Natural killer cell (primary cell): ENCODE data around the gene ATP5PF. TPM values are rescaled to one million over a fixed set of nuclear protein-coding genes. Genes with fewer than 3 reads are reported as not detected.

Experiments
- ATAC-seq, 3 donors: fragments of 150-1000 bp in 2 of 3; fragments of 200-7000 bp in 1 of 3; cut with Tn5 transposase; 1 replicate in 1 of 3; 2 replicates in 2 of 3; pipeline ENCODE4 v1.10.0; 2021; ENCODE audit warnings: mild to moderate bottlenecking in 2 of 3, moderate library complexity in 2 of 3
- DNase-seq, 2 donors: peaks; one replicate each; pipeline versions ENCODE4 v3.0.0 to v3.0.0-alpha.2; 2013 to 2021; ENCODE audit warnings: mixed read lengths in 1 of 2
- H3K27ac ChIP-seq: one replicate; pipeline ENCODE4 v1.5.1; 2013; ENCODE audit warnings: mild to moderate bottlenecking, low read length
- H3K27me3 ChIP-seq: one replicate; pipeline ENCODE4 v1.6.1; 2013; ENCODE audit warnings: low read length; ENCODE audit not compliant: control insufficient read depth, insufficient read depth
- H3K36me3 ChIP-seq: one replicate; pipeline ENCODE4 v1.6.1; 2013; ENCODE audit warnings: low read length; ENCODE audit not compliant: control insufficient read depth, insufficient read depth
- H3K4me1 ChIP-seq: one replicate; pipeline ENCODE4 v1.6.1; 2013; ENCODE audit warnings: low read length; ENCODE audit not compliant: control insufficient read depth, insufficient read depth
- H3K4me3 ChIP-seq: one replicate; pipeline ENCODE4 v1.5.1; 2013; ENCODE audit warnings: low read length
- H3K9me3 ChIP-seq: one replicate; pipeline ENCODE4 v1.6.1; 2013; ENCODE audit warnings: low read length; ENCODE audit not compliant: control insufficient read depth, insufficient read depth
- H3K27ac Mint-ChIP-seq, 2 donors: one replicate each; pipeline ENCODE4 v1.8.0; 2022; ENCODE audit warnings: mild to moderate bottlenecking in 2 of 2, mixed read lengths in 2 of 2, moderate library complexity in 1 of 2
- H3K27me3 Mint-ChIP-seq, 2 donors: one replicate each; pipeline ENCODE4 v1.8.0; 2022; ENCODE audit warnings: low read depth in 2 of 2, mixed read lengths in 2 of 2
- H3K36me3 Mint-ChIP-seq: one replicate; pipeline ENCODE4 v1.8.0; 2022; ENCODE audit warnings: mixed read lengths
- H3K4me1 Mint-ChIP-seq, 2 donors: one replicate each; pipeline ENCODE4 v1.8.0; 2022; ENCODE audit warnings: mixed read lengths in 2 of 2
- H3K4me3 Mint-ChIP-seq: one replicate; pipeline ENCODE4 v1.8.0; 2022; ENCODE audit warnings: mild to moderate bottlenecking, moderate library complexity, mixed read lengths
- H3K9me3 Mint-ChIP-seq, 2 donors: one replicate each; pipeline ENCODE4 v1.8.0; 2022; ENCODE audit warnings: mixed read lengths in 2 of 2
- WGBS: methylation state at CpG from one replicate; pipeline ENCODE4 v1.1.7; 2013; ENCODE audit warnings: missing lambda C conversion rate; ENCODE audit not compliant: insufficient coverage; 5-methylcytosine and 5-hydroxymethylcytosine counted together
- intact Hi-C: fragments of 100-400 bp; cut with micrococcal nuclease; formaldehyde crosslinking; loops from one replicate; pipeline ENCODE4 v1.14.2; 2022
- total RNA-seq, 4 donors: library from RNA; stranded (reverse); fragments of 120-200 nt in 1 of 4; gene quantifications; one replicate each; pipeline versions ENCODE4 v1.2.3 to v1.2.4, GENCODE V29; 2013 to 2022
- TF ChIP-seq, protein P1 (sequence below): fragments of 200-600 bp; IDR thresholded peaks from one replicate; pipeline ENCODE4 v1.8.0; 2022; ENCODE audit warnings: antibody characterized with exemption

The ATP5PF gene
- total RNA-seq, 3 donors from 2014 or later (not counting 1 experiment from before 2014, with no cell fraction given): 36.2 to 41.6 (median 36.4) TPM

DNA sequence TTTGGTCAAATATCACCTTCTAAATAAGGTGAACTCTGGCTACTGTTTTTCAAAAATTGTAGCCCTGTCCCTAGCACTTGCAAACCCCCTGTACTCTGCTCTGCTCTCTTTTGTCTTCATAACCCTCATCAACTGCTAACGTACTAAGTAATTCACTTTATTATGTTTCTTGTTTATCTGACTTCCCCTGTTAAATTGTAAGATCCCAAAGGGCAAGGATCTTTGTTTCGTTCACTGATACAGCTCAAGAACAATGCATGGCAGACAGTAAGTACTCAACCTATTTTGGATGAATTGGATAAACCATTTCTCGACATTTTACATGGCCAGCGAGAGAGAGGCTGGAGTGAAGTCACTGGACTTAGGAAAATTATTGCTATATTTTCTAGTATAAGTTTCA, 46.9 kb downstream of the ATP5PF start:
- H3K27me3 Mint-ChIP-seq: peaks cover 0 to 5% of the 10 kb centered on the region in 2 donors
- Histone ChIP-seq H3K36me3 (no peaks in the 10 kb centered on the region), H3K9me3 (no peaks in the 10 kb centered on the region), H3K4me1 (no peaks in the 10 kb centered on the region), H3K4me3 (no peak overlapping the region), H3K27me3 (no peaks in the 10 kb centered on the region), H3K27ac (no peak overlapping the region)
- TF ChIP-seq, protein P1, sequence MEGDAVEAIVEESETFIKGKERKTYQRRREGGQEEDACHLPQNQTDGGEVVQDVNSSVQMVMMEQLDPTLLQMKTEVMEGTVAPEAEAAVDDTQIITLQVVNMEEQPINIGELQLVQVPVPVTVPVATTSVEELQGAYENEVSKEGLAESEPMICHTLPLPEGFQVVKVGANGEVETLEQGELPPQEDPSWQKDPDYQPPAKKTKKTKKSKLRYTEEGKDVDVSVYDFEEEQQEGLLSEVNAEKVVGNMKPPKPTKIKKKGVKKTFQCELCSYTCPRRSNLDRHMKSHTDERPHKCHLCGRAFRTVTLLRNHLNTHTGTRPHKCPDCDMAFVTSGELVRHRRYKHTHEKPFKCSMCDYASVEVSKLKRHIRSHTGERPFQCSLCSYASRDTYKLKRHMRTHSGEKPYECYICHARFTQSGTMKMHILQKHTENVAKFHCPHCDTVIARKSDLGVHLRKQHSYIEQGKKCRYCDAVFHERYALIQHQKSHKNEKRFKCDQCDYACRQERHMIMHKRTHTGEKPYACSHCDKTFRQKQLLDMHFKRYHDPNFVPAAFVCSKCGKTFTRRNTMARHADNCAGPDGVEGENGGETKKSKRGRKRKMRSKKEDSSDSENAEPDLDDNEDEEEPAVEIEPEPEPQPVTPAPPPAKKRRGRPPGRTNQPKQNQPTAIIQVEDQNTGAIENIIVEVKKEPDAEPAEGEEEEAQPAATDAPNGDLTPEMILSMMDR: no peak
- no peak for ATAC-seq
- intact Hi-C loops: no loop called here
- no peak overlapping the region for H3K4me3 Mint-ChIP-seq
- WGBS: 89% methylated on average over 4 of the region's 4 CpGs
- H3K4me1 Mint-ChIP-seq: no peaks in the 10 kb centered on the region
- H3K36me3 Mint-ChIP-seq: no peaks in the 10 kb centered on the region
- H3K27ac Mint-ChIP-seq: no peak overlapping the region
- no peaks in the 10 kb centered on the region for H3K9me3 Mint-ChIP-seq
- no peak for DNase-seq

DNA sequence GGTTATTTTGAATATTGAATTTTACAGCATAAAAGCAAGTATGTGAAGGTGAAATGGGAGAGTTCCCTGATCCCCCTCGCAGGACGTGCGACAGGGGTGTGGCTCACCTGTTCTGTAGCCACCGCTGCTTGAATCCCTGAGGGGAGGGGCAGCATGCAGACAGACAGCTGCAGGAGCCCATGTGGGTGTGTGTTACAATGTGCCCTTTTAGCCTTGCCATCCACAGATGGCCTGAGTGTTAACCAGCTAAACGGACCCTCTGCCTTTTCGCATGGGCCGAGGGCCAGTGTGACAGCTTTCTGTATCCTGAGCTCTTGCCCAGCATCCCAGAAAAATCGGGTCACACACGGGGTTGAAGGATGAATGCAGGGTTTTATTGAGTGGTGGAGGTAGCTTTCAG, 52.3 kb downstream of the ATP5PF start:
- Mint-ChIP-seq H3K27me3 (peaks cover 5 to 6% of the 10 kb centered on the region in 2 donors), H3K36me3 (no peaks in the 10 kb centered on the region), H3K9me3 (no peaks in the 10 kb centered on the region), H3K4me3 (no peak overlapping the region), H3K27ac (no peak overlapping the region), H3K4me1 (no peaks in the 10 kb centered on the region)
- H3K36me3 ChIP-seq: no peaks in the 10 kb centered on the region
- no peak overlapping the region for H3K4me3 ChIP-seq
- H3K27ac ChIP-seq: no peak overlapping the region
- H3K9me3 ChIP-seq: no peaks in the 10 kb centered on the region
- no peak for ATAC-seq
- intact Hi-C loops: no loop called here
- no peaks in the 10 kb centered on the region for H3K27me3 ChIP-seq
- 91% methylated on average over 9 of the region's 9 CpGs for WGBS
- DNase-seq: no peak
- TF ChIP-seq, protein P1: no peak
- H3K4me1 ChIP-seq: no peaks in the 10 kb centered on the region

GRCh38 chr21:25676451-25676850, 58.3 kb downstream of the ATP5PF start:
- H3K27ac ChIP-seq: no peak overlapping the region
- no peaks in the 10 kb centered on the region for H3K9me3 ChIP-seq
- Mint-ChIP-seq H3K27ac (no peak overlapping the region), H3K36me3 (no peaks in the 10 kb centered on the region), H3K27me3 (peaks cover 0 to 8% of the 10 kb centered on the region in 2 donors), H3K9me3 (no peaks in the 10 kb centered on the region), H3K4me3 (no peak overlapping the region), H3K4me1 (no peaks in the 10 kb centered on the region)
- no peak for ATAC-seq
- DNase-seq: no peak
- intact Hi-C loops: no loop called here
- no peaks in the 10 kb centered on the region for H3K4me1 ChIP-seq
- no peaks in the 10 kb centered on the region for H3K27me3 ChIP-seq
- H3K36me3 ChIP-seq: no peaks in the 10 kb centered on the region
- H3K4me3 ChIP-seq: no peak overlapping the region
- TF ChIP-seq, protein P1: no peak

Other genes with a start within 250 kb of the ATP5PF start
- gene MRPL39, start 127.4 kb downstream of the ATP5PF start, total RNA-seq: 10 to 100 TPM; 10.8 to 12.8 (median 10.8) TPM
- gene JAM2, start 95.6 kb downstream of the ATP5PF start, total RNA-seq: under 1 TPM in 1 of 3 donors, not detected in 2; 0.09 TPM
- gene GABPA, start 68 bp upstream of the ATP5PF start, total RNA-seq: 10 to 100 TPM; 25.2 to 29.3 (median 27.7) TPM